SK-N-MC (cell line): ENCODE measurements around the gene AURKB.

ENCODE experiments used
- EZH2 ChIP-seq: fragments of 200-600 bp; sonication (generic); IDR thresholded peaks from one replicate; pipeline ENCODE4 v1.6.1; 2017; ENCODE audit warnings: antibody characterized with exemption
- FOXP2 ChIP-seq: optimal IDR thresholded peaks from 2 replicates; pipeline ENCODE3; 2011; ENCODE audit warnings: mild to moderate bottlenecking, moderate library complexity; ENCODE audit not compliant: insufficient read depth; ENCODE audit errors: extremely low read length, control extremely low read depth
- POLR2AphosphoS5 ChIP-seq: IDR thresholded peaks from 2 replicates; pipeline ENCODE4 v1.6.1; 2012; ENCODE audit warnings: mild to moderate bottlenecking, low read depth, low read length, borderline replicate concordance

DNA sequence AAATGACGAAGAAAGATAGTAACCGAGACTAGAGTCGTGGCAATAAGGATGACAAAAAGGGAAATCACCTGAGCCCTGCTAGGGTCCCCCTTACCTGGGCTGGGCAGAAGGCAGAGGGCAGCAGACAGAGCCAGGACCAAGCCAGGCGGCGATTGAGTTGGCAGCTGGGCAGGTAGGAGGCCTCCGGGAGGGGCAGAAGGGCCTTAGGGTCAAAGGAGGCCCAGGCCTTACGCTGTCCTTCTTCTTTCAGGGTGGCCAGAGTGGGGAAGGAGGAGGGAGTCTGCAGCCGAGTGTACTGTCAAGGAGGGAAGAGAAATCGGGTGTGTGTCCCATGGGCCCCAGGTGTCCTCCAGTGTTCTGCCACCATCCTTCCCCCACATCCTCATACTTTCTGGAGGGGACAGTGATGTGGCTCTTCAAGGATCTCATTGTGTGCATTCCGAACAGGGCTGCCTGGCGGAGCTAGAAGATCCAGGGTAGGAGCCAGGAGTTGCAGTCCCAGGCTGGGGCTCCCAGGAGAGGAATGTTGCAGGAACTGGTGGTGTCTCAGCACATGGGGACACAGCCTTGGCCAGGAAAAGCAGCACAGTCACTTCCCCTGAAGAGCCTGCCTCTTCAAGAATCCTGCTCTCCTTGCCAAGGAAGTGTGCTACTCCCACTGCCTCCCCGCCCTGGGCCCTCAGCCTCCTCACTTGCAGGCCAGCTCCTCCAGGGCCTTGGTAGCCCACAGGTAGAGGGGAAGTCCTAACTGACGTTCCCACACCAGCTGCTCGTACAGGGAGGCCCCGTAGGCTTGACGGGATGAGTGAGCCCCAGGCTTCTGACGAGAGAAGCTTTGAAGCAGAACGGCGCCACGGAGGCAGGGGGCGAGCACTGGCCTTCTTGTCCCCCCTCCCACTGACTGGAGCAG, 24.2 kb upstream of the AURKB start:
- TF ChIP-seq POLR2AphosphoS5 (no peak), EZH2 (no peak), FOXP2 (no peak)
